Duodenal mucosa (tissue), 2 donors: ENCODE results near the gene HBG2.
"Not testable (repeated sequence)": the region's sequence is repeated elsewhere in the genome, so short reads cannot be mapped to it uniquely, and the experiment has no call there.

Experiments
- H3K27ac ChIP-seq: one replicate; pipeline ENCODE4 v1.7.0; 2013; ENCODE audit warnings: low read depth, low read length
- H3K27me3 ChIP-seq, 2 donors: one replicate each; pipeline ENCODE4 v1.7.0; 2013; ENCODE audit warnings: low read length in 2 of 2, control low read depth in 1 of 2; ENCODE audit not compliant: insufficient read depth in 2 of 2, control insufficient read depth in 1 of 2
- H3K36me3 ChIP-seq, 2 donors: one replicate each; pipeline ENCODE4 v1.7.0; 2013; ENCODE audit warnings: low read length in 2 of 2, control low read depth in 1 of 2; ENCODE audit not compliant: insufficient read depth in 2 of 2, control insufficient read depth in 1 of 2
- H3K4me1 ChIP-seq, 2 donors: one replicate each; pipeline ENCODE4 v1.7.0; 2013; ENCODE audit warnings: low read length in 2 of 2, control low read depth in 1 of 2; ENCODE audit not compliant: insufficient read depth in 2 of 2, control insufficient read depth in 1 of 2
- H3K4me3 ChIP-seq, 2 donors: one replicate each; pipeline ENCODE4 v1.7.0; 2013; ENCODE audit warnings: low read length in 2 of 2, low read depth in 1 of 2
- H3K9ac ChIP-seq, 2 donors: one replicate each; pipeline ENCODE4 v1.7.0; 2013; ENCODE audit warnings: low read length in 2 of 2, low read depth in 1 of 2
- H3K9me3 ChIP-seq, 2 donors: one replicate each; pipeline ENCODE4 v1.7.0; 2013; ENCODE audit warnings: low read length in 2 of 2, control low read depth in 1 of 2; ENCODE audit not compliant: control insufficient read depth in 1 of 2

Gene HBG2

GRCh38 chr11:5254646-5255413 lies at the start of gene HBG2:
Gene HBG2 (minus strand): TSS chr11:5254781. CDS start chr11:5254728, 53 bp downstream.
- H3K9me3 ChIP-seq, H3K36me3 ChIP-seq, H3K9ac ChIP-seq, H3K4me1 ChIP-seq, H3K27ac ChIP-seq, H3K4me3 ChIP-seq, H3K27me3 ChIP-seq: not testable (repeated sequence)

GRCh38 chr11:5304046-5304445 lies 49.5 kb upstream of the HBG2 start:
- no peaks in the 10 kb centered on the region for H3K4me1 ChIP-seq
- H3K27me3 ChIP-seq = no peaks in the 10 kb centered on the region
- H3K9me3 ChIP-seq = no peaks in the 10 kb centered on the region
- no peak overlapping the region for H3K27ac ChIP-seq
- H3K9ac ChIP-seq = no peak overlapping the region
- H3K4me3 ChIP-seq = no peak overlapping the region
- no peaks in the 10 kb centered on the region for H3K36me3 ChIP-seq

- Histone ChIP-seq H3K9ac (no peak overlapping the region), H3K36me3 (no peaks in the 10 kb centered on the region), H3K4me1 (no peaks in the 10 kb centered on the region), H3K9me3 (no peaks in the 10 kb centered on the region), H3K27ac (no peak overlapping the region), H3K4me3 (no peak overlapping the region), H3K27me3 (no peaks in the 10 kb centered on the region)
Observed at GRCh38 chr11:5303626-5304025, 49.0 kb upstream of the HBG2 start.

GRCh38 chr11:5301846-5302245 lies 47.3 kb upstream of the HBG2 start, which contains the start of gene OR51B4:
Gene OR51B4 (minus strand): TSS chr11:5301946. CDS start chr11:5301946, 0 bp downstream.
- Histone ChIP-seq H3K9ac (no peak within 1 kb of the TSS), H3K9me3 (no peaks in the 10 kb centered on the region), H3K4me3 (no peak within 1 kb of the TSS), H3K36me3 (no peaks in the 10 kb centered on the region), H3K4me1 (no peaks in the 10 kb centered on the region), H3K27me3 (no peaks in the 10 kb centered on the region), H3K27ac (no peak within 1 kb of the TSS)

GRCh38 chr11:5300251-5300650 lies 45.7 kb upstream of the HBG2 start:
- H3K4me1 ChIP-seq = no peaks in the 10 kb centered on the region

GRCh38 chr11:5298451-5298850 lies 43.9 kb upstream of the HBG2 start:
- Histone ChIP-seq H3K27ac (no peak overlapping the region), H3K36me3 (no peaks in the 10 kb centered on the region), H3K4me3 (no peak overlapping the region), H3K4me1 (no peaks in the 10 kb centered on the region), H3K9ac (no peak overlapping the region), H3K27me3 (no peaks in the 10 kb centered on the region), H3K9me3 (no peaks in the 10 kb centered on the region)

More at GRCh38 chr11:5300251-5300650, 45.7 kb upstream of the HBG2 start:
- Histone ChIP-seq H3K9me3 (no peaks in the 10 kb centered on the region), H3K27ac (no peak overlapping the region), H3K4me3 (no peak overlapping the region), H3K36me3 (no peaks in the 10 kb centered on the region), H3K27me3 (no peaks in the 10 kb centered on the region), H3K9ac (no peak overlapping the region)

- Histone ChIP-seq H3K4me1 (no peaks in the 10 kb centered on the region), H3K36me3 (no peaks in the 10 kb centered on the region), H3K27me3 (no peaks in the 10 kb centered on the region), H3K9ac (no peak overlapping the region), H3K27ac (no peak overlapping the region), H3K4me3 (no peak overlapping the region), H3K9me3 (no peaks in the 10 kb centered on the region)
Observed at GRCh38 chr11:5297721-5298323, 43.2 kb upstream of the HBG2 start.

- H3K4me1 ChIP-seq, H3K9ac ChIP-seq, H3K27me3 ChIP-seq, H3K36me3 ChIP-seq, H3K4me3 ChIP-seq, H3K27ac ChIP-seq, H3K9me3 ChIP-seq: not testable (repeated sequence)
Observed at GRCh38 chr11:5294342-5294995, 39.9 kb upstream of the HBG2 start.

GRCh38 chr11:5293028-5293427 lies 38.4 kb upstream of the HBG2 start:
- Histone ChIP-seq H3K36me3 (no peaks in the 10 kb centered on the region), H3K27me3 (no peaks in the 10 kb centered on the region), H3K4me3 (no peak overlapping the region), H3K9me3 (no peaks in the 10 kb centered on the region), H3K4me1 (no peaks in the 10 kb centered on the region), H3K9ac (no peak overlapping the region), H3K27ac (no peak overlapping the region)

GRCh38 chr11:5291207-5291838 lies 36.7 kb upstream of the HBG2 start:
- no peaks in the 10 kb centered on the region for H3K36me3 ChIP-seq
- H3K4me1 ChIP-seq = no peaks in the 10 kb centered on the region
- no peaks in the 10 kb centered on the region for H3K27me3 ChIP-seq
- no peak overlapping the region for H3K4me3 ChIP-seq
- no peak overlapping the region for H3K27ac ChIP-seq
- no peaks in the 10 kb centered on the region for H3K9me3 ChIP-seq
- no peak overlapping the region for H3K9ac ChIP-seq
